Muscle of back (tissue), 11 donors: ENCODE results near the gene VPS13D. TPM values are rescaled to one million over a fixed set of nuclear protein-coding genes. Genes with fewer than 3 reads are reported as not detected.

Experiments used
- DNase-seq, 3 donors: peaks; one replicate each; pipeline versions ENCODE4 v3.0.0 to v3.0.0-alpha.2; 2013
- polyA plus RNA-seq, 10 donors: library from polyadenylated mRNA; unstranded; fragments of 120-200 nt; gene quantifications; one replicate each; pipeline ENCODE4 v1.2.1, GENCODE V29; 2013; ENCODE audit not compliant: insufficient read length in 10 of 10

Gene VPS13D
- polyA plus RNA-seq, 10 donors, result 13.1 to 21.3 (median 17.2) TPM

DNA sequence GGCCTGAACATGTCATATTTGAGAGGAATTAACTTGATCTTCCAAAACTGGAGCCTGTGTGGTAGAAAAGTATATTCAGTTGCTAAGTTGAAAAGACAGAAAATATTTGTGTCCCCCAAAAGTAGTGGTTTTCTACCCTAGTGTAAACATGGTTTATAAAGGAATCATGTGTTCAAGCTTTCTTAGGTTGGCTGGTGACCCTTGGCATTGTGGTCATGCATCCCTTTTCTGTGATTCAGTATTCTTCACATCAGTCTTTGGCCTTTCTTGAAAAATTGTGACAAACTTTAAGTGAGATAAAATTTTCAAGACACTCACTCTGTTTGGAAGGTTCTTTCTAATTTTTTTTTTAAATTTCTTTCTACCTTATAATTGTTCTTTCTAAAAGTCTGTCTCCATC is 195.0 kb downstream of the VPS13D start:
- no peak for DNase-seq

DNA sequence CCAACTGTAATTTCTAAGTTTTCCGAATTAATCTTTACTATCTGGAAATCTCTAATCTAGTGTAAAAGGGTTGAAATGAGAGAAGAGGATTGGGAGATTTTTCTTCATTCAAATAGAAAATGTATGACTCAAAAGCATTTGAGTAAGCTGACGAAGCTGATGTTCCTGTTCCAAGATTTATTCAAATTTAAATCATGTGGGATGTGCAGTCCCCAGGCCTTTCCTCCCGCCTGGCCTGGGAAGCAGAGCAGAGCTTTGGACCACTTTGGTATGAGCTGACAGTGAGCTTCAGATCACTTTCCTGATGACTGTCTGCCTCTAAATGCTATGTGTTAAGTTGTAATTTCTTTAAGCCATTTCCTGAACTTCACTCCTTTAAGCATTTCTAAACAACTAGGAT is 196.2 kb downstream of the VPS13D start:
- peak in 1 of 3 donors; percentile 34 for DNase-seq

DNA sequence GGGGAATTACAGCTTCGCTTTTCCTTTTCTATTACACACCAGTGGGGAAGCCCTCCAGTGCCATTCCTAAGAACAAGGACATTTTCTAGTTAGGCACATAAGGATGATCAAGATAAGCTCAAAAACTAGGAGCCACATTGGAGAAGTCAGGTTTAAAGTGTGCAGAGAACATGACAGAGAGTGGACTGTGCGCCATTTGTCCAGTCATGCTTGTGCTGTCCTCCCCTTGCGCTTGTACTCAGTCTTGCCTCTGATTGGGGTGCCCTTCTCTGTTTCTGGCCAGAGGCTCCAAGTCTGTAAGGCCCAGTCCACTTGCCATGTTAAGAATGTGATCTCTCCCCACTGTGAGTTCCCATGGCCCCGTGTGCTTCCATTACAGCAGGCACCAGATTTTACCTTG is 198.5 kb downstream of the VPS13D start:
- no peak for DNase-seq

- no peak for DNase-seq
These were observed 200.7 kb downstream of the VPS13D start for GRCh38 chr1:12430525-12430924.

- DNase-seq, result no peak
These were observed 203.1 kb downstream of the VPS13D start for GRCh38 chr1:12432897-12433296.

- peak in 2 of 3 donors; percentile 77 to 88 for DNase-seq
These were observed 203.7 kb downstream of the VPS13D start for GRCh38 chr1:12433323-12434053.

GRCh38 chr1:12434174-12434573 is 204.3 kb downstream of the VPS13D start:
- DNase-seq, result no peak

GRCh38 chr1:12434686-12435085 is 204.9 kb downstream of the VPS13D start:
- no peak for DNase-seq

GRCh38 chr1:12435639-12436344 is 206.0 kb downstream of the VPS13D start:
- DNase-seq, result no peak

- DNase-seq, result no peak
These were observed 206.5 kb downstream of the VPS13D start for GRCh38 chr1:12436345-12436658.

DNA sequence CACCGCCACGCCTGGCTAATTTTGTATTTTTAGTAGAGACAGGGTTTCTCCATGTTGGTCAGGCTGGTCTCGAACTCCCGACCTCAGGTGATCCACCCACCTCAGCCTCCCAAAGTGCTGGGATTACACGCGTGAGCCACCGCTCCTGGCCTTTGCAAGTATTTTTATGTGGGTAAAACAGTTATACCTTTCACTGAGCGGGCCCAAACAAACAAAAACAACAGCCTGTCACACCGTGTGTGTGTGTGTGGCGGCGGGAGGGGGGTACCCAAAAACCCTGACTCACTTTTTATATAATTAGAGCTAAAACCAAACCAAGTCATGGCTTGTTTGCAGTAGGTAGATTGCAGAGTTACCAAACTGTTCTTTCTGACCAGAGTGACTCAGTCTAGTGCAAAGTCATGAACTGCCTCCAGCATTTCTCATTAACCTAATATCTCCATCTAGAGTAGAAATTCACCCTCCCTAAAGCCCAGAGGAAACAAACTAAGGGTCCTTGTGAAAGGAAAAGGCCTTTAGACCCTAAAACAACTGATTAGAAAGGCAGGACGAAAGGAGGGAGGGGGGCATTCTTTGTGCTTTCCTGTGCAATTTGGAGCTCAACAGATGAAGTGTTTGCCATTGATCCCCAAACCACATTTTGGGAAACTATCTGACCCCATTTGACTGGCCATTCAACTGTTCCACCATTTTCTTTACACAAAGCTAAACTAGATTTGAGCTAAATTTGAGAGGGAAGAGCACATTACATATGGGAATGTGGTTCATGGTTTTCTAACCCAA is 207.2 kb downstream of the VPS13D start:
- DNase-seq, result no peak

DNA sequence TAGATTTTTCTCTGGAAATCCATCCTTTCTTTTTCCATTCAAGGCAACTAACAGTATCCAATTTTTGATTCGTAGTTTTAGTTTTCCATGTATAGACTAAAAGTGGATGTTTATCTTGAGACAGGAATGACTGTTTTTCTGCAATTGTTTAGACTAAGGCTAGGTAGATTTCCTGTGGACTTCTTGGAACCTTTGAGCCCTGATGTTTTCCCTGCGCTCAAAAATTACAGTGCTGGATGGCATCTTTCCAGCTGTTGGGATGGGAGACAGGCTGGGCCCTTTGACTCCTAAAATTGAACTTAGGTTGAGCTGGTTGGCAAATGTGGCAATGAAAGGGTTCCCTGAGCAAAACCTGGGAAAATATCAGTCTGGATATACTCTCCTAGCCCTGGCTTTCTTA is 207.8 kb downstream of the VPS13D start:
- no peak for DNase-seq

DNA sequence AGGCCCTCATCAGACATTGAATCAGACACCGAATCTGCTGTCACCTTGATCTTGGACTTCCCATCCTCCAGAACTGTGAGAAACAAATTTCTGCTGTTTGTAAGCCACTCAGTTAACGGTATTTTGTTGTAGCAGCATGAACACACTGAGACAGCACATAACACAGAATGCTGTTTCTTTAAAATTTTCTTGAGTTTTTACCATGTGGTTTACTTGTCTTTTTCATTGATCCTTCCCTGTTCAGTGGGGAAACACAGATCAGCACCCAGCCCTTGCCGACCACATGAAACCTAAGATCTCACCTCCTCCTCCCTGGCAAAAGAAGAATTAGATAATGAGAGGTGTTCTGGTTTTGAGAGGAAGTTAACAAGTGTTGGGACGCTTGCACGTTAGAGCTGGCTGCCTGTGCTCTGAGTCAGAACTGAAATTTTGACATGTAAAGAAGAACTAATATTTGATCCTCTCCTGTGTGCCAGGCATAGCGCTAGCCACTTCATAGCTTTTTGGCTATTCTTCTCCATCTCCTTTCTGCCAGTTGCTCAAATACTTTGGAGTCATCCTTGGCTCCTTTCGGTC is 208.6 kb downstream of the VPS13D start:
- DNase-seq, result no peak

DNA sequence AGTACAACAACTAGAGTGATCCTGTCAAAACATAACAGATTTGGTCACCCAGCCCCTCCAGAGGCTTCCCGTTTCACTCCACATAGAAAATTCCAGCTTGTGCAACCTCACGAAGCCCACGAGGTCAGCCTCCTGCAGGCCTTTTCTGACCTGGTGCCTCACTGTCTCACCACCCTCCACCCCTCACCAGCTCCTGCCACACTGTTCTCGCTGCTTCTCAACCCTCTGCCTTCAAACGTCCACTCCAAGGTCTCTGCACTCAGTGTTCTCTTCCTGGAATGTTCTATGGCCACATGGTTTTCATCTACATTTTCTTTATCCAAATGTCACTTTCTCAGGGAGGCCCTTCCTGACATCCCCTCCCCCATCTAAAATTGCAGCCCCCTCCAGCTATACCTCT is 209.2 kb downstream of the VPS13D start:
- no peak for DNase-seq

DNA sequence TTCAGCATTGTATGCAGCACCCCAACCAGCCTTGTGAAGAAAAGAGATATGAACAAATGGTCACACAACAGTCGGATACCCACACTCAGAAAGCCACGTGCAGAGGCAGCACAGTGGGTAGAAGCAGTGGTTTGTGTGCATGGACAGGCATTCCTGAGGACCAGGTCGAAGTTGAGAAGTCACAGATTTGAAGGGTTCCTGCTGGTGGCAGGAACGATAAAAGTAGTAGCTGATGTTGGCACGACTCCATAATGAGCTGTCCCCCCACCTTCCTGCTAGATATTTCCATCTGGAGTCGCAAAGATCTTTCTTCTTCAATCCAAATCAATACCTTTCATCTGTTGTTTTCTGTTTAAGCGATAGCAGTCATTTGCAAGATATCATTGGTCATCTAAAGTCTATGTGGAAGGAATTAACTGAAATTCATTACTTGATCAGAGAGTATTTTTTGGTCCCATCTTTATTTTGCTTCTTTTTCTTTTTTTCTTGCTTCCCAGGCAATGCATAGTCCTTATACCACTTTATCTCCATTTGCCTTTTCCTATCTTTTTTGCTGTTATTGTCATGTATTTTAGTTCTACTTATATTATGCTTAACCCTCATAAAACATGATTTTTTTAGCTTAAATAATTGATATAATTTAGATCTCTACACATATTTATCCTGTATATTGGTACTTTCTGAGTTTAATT is 211.7 kb downstream of the VPS13D start:
- no peak for DNase-seq

DNA sequence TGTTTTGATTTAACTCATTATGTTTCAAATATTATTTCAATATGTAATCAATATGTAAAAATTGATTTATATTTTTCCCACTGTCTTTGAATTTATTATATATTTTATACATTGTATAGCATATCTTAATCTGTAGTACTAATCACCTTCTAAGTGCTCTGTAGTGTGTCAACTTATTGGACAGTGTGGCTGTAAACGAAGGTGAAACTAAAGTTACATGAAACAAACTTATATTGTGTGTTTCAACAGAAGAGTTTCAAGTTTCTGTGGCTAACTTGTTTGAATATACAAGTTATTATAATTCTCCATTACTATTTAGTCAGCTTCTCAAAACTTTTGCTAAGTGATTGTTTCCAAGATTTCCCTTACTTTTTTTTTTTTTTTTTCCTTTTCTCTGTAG is 212.4 kb downstream of the VPS13D start:
- DNase-seq, result no peak

GRCh38 chr1:12443151-12443550 is 213.3 kb downstream of the VPS13D start:
- DNase-seq, result no peak

DNA sequence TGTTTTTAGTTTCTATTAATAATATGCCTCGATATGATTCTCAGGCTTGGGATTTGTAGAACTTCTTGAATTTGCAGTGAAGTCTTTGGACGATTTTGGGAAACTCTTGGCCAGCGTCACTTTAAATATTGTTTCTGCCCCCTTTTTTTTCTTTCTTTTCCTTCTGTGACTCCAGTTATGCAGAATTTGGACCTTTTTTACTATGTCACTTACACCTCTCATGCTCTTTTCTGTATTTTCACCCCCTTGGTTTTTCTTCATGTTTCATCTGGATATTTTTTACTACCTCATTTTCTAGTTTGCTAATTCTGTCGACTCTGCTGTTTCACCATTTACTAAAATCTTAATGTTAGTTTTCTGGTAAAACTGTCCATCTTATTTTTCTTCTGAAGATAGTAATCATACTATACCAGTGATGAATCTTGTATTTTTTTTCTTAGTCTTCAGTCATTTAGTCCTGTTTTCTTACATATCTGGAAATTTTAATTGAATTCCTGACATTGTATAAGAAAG is 214.6 kb downstream of the VPS13D start:
- no peak for DNase-seq

- no peak for DNase-seq
These were observed 215.4 kb downstream of the VPS13D start for GRCh38 chr1:12445257-12445656.

GRCh38 chr1:12446593-12446992 is 216.8 kb downstream of the VPS13D start:
- DNase-seq, result no peak

DNA sequence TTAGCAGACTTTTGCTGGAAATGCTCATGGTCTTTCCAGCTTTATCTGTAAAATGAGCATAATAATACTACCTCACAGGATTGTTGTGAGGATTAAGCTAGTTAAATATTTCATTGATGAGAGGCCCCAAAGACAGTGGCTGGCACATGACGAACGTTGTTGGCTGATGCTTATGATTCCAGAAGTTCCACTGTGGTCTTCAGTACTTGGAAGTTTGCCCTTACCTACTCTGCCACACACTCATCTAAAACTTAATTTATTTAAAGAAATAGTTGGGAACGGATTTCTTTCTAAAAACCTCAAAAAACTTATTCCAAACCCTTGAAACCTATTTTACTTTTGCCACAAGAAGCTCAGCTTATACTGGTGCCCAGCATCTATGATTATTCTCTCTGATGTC is 217.5 kb downstream of the VPS13D start:
- peak in 1 of 3 donors; percentile 75 for DNase-seq

DNA sequence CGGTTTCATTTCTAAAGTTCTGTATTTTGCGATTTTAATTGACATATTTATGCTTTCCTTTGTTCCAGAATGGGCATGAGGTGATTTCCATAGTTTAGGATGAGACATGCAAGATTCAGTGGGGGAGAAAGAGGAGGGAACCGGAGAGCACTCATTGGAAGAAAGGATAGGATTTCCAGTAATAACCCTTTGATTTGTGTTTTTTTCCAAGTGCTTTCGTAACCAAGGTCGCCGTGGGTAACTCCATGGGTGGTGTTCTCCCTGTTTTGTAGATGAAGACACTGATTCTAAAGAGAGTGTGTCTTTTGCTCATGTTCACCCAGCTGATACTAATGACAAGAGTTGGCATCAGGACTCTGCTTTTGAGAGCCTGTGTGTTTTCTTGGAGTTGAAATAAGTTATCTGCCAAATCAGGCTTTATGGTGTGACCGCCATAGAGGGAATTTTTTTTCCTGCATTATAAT is 218.1 kb downstream of the VPS13D start:
- no peak for DNase-seq
